B cell (primary cell): ENCODE results near the gene RUBCNL. TPM values are rescaled to one million over a fixed set of nuclear protein-coding genes. Genes with fewer than 3 reads are reported as not detected.
A peak's percentile ranks its signal among the peaks of the same experiment; 100 is the strongest.

Source experiments
- ATAC-seq: fragments of 200-7000 bp; cut with Tn5 transposase; one replicate; pipeline ENCODE4 v1.10.0; 2021; ENCODE audit warnings: low read depth, mild to moderate bottlenecking, moderate number of reproducible peaks, moderate library complexity
- CTCF ChIA-PET: fragments of 350-600 bp; sonication (Branson Sonifier 250); formaldehyde crosslinking; loops from one replicate; lab custom pipeline; 2021; ENCODE audit warnings: antibody characterized with exemption, inconsistent platforms; lab: Charles Lee
- POLR2A ChIA-PET: fragments of 350-600 bp; sonication (Branson Sonifier 250); formaldehyde crosslinking; loops from one replicate; lab custom pipeline; 2021; ENCODE audit warnings: antibody characterized with exemption; lab: Charles Lee
- DNase-seq: peaks from one replicate; pipeline ENCODE4 v3.0.0; 2013
- H2AFZ ChIP-seq: 2 replicates; pipeline ENCODE4 v1.6.1; 2012; ENCODE audit warnings: mild to moderate bottlenecking, low read depth, low read length; ENCODE audit not compliant: insufficient read depth, poor library complexity, severe bottlenecking
- H3K27ac ChIP-seq, 2 donors: 1 replicate in 1 of 2; 2 replicates in 1 of 2; pipeline ENCODE4 v1.5.1; 2012 to 2013; ENCODE audit warnings: low read length in 2 of 2, mild to moderate bottlenecking in 2 of 2, moderate library complexity in 1 of 2
- H3K27me3 ChIP-seq, 4 experiments: fragments of 200-600 bp in 1 of 4; sonication (generic) in 1 of 4; replicated peaks in 1 of 4; 1 replicate in 2 of 4; 2 replicates in 2 of 4; pipeline versions ENCODE4 v1.6.1 to v1.7.0; 2013 to 2016; ENCODE audit warnings: low read length in 3 of 4, mild to moderate bottlenecking in 2 of 4, mixed read lengths in 1 of 4, moderate library complexity in 1 of 4; ENCODE audit not compliant: insufficient read depth in 4 of 4, control insufficient read depth in 3 of 4; ENCODE audit errors: control extremely low read depth in 1 of 4
- H3K36me3 ChIP-seq, 2 experiments: replicated peaks in 1 of 2; 1 replicate in 1 of 2; 2 replicates in 1 of 2; pipeline versions ENCODE4 v1.6.1 to v1.7.1; 2013; ENCODE audit warnings: low read length in 1 of 2; ENCODE audit not compliant: insufficient read depth in 2 of 2, control insufficient read depth in 1 of 2; ENCODE audit errors: control extremely low read depth in 1 of 2, extremely low read depth in 1 of 2
- H3K4me1 ChIP-seq, 2 donors: fragments of 200-600 bp in 1 of 2; sonication (generic) in 1 of 2; 1 replicate in 1 of 2; 2 replicates in 1 of 2; pipeline versions ENCODE4 v1.5.1 to v1.6.1; 2013 to 2017; ENCODE audit warnings: low read length in 2 of 2; ENCODE audit not compliant: control insufficient read depth in 2 of 2, insufficient read depth in 2 of 2
- H3K4me2 ChIP-seq: replicated peaks from 2 replicates; pipeline ENCODE3; 2012; ENCODE audit warnings: mild to moderate bottlenecking, low read depth, low read length; ENCODE audit not compliant: poor library complexity, severe bottlenecking
- H3K4me3 ChIP-seq, 5 experiments: fragments of 200-600 bp in 1 of 5; sonication (generic) in 1 of 5; 1 replicate in 3 of 5; 2 replicates in 2 of 5; pipeline versions ENCODE4 v1.5.1 to v1.7.0; 2011 to 2016; ENCODE audit warnings: low read length in 4 of 5, mild to moderate bottlenecking in 4 of 5, low read depth in 2 of 5, control low read depth in 1 of 5, moderate library complexity in 1 of 5; ENCODE audit not compliant: insufficient read depth in 1 of 5; ENCODE audit errors: control extremely low read depth in 1 of 5, extremely low read depth in 1 of 5
- H3K79me2 ChIP-seq: fragments of 200-600 bp; sonication (generic); one replicate; pipeline ENCODE4 v1.6.0; 2016; ENCODE audit warnings: low read length; ENCODE audit not compliant: control insufficient read depth, insufficient read depth
- H3K9ac ChIP-seq: fragments of 200-600 bp; sonication (generic); 2 replicates; pipeline ENCODE4 v1.6.1; 2017; ENCODE audit warnings: mild to moderate bottlenecking, low read length, moderate library complexity
- H3K9me3 ChIP-seq, 3 donors: one replicate each; pipeline versions ENCODE4 v1.6.1 to v1.7.1; 2013; ENCODE audit warnings: low read length in 2 of 3; ENCODE audit not compliant: control insufficient read depth in 2 of 3, insufficient read depth in 1 of 3; ENCODE audit errors: control extremely low read depth in 1 of 3
- H4K20me1 ChIP-seq: 2 replicates; pipeline ENCODE4 v1.6.0; 2012; ENCODE audit warnings: mild to moderate bottlenecking, low read length; ENCODE audit not compliant: insufficient read depth, control insufficient read depth, poor library complexity, severe bottlenecking
- H3K27ac Mint-ChIP-seq: one replicate; pipeline ENCODE4 v1.8.0; 2021; ENCODE audit warnings: mixed read lengths
- H3K27me3 Mint-ChIP-seq: one replicate; pipeline ENCODE4 v1.8.0; 2021; ENCODE audit warnings: mixed read lengths
- H3K4me1 Mint-ChIP-seq: one replicate; pipeline ENCODE4 v1.8.0; 2021; ENCODE audit warnings: mixed read lengths
- H3K4me3 Mint-ChIP-seq: one replicate; pipeline ENCODE4 v1.8.0; 2021; ENCODE audit warnings: mixed read lengths
- H3K9me3 Mint-ChIP-seq: one replicate; pipeline ENCODE4 v1.8.0; 2022; ENCODE audit warnings: mixed read lengths; ENCODE audit not compliant: insufficient read depth
- CTCF ChIP-seq: fragments of 200-600 bp; IDR thresholded peaks from one replicate; pipeline ENCODE4 v1.8.0; 2022; ENCODE audit warnings: antibody characterized with exemption, mild to moderate bottlenecking
- EZH2 ChIP-seq: IDR thresholded peaks from 2 replicates; pipeline ENCODE4 v1.6.1; 2012; ENCODE audit warnings: borderline replicate concordance, low read depth, mild to moderate bottlenecking, moderate library complexity, low read length; ENCODE audit not compliant: insufficient read depth, poor library complexity, severe bottlenecking
- WGBS: methylation state at CpG from one replicate; pipeline ENCODE4 v1.1.5; 2013; ENCODE audit warnings: missing lambda C conversion rate; ENCODE audit not compliant: insufficient coverage; 5-methylcytosine and 5-hydroxymethylcytosine counted together
- intact Hi-C: fragments of 100-400 bp; cut with micrococcal nuclease; formaldehyde crosslinking; loops from one replicate; pipeline ENCODE4 v1.10.0; 2022
- polyA plus RNA-seq: library from polyadenylated mRNA; depleted of rRNA; stranded (reverse); fragments of >200 nt; gene quantifications from 2 replicates; pipeline ENCODE4 v1.2.3, GENCODE V29; 2012
- total RNA-seq, 2 donors: library from RNA; stranded (reverse); fragments of 120-200 nt in 1 of 2; gene quantifications; 1 replicate in 1 of 2; 2 replicates in 1 of 2; pipeline versions ENCODE4 v1.2.3 to v1.2.4, GENCODE V29; 2013 to 2022

Gene RUBCNL
- total and polyA plus RNA-seq, 2 donors (not counting 1 experiment from before 2014, with no cell fraction given) = 185 to 370 TPM

GRCh38 chr13:46295491-46296114 lies 91.4 kb downstream of the RUBCNL start:
- Histone ChIP-seq H3K9ac (peak overlapping the region; percentile 8), H3K4me1 (peaks cover 7 to 10% of the 10 kb centered on the region in 2 donors), H2AFZ (peak overlapping the region; percentile 53), H3K4me3 (no peak overlapping the region), H3K4me2 (peak overlapping the region; percentile 40), H3K36me3 (no peaks in the 10 kb centered on the region), H3K27ac (no peak overlapping the region), H3K27me3 (no peaks in the 10 kb centered on the region), H3K9me3 (peaks cover 0 to 6% (median 1%) of the 10 kb centered on the region in 3 donors), H3K79me2 (no peaks in the 10 kb centered on the region), H4K20me1 (no peaks in the 10 kb centered on the region)
- peaks cover 14% of the 10 kb centered on the region for H3K4me1 Mint-ChIP-seq
- H3K4me3 Mint-ChIP-seq = peak overlapping the region; percentile 54
- peaks cover 11% of the 10 kb centered on the region for H3K27me3 Mint-ChIP-seq
- ChIA-PET POLR2A (no interaction called here), CTCF (interaction anchor here (0.5 to 1.2 kb wide), 5 partner anchors 12 to 488 kb away, joined by 3 to 4 read pairs (median 3); no protein-coding TSS in a partner anchor)
- DNase-seq = peak; percentile 62
- intact Hi-C loops = no loop called here
- 4% methylated on average over 3 of the region's 7 CpGs for WGBS
- peaks cover 3% of the 10 kb centered on the region for H3K9me3 Mint-ChIP-seq
- peak overlapping the region; percentile 11 for H3K27ac Mint-ChIP-seq
- ATAC-seq = peak; percentile 82
- TF ChIP-seq EZH2 = no peak
- no peak for TF ChIP-seq CTCF

GRCh38 chr13:46293436-46293835 lies 93.6 kb downstream of the RUBCNL start:
- ATAC-seq (no peak), DNase-seq (no peak)
- no peaks in the 10 kb centered on the region for H3K79me2 ChIP-seq
- H3K36me3 ChIP-seq = no peaks in the 10 kb centered on the region
- no peak overlapping the region for H3K4me2 ChIP-seq
- Mint-ChIP-seq H3K27ac (no peak overlapping the region), H3K27me3 (no peaks in the 10 kb centered on the region), H3K4me1 (peaks cover 14% of the 10 kb centered on the region), H3K9me3 (no peaks in the 10 kb centered on the region), H3K4me3 (no peak overlapping the region)
- no peaks in the 10 kb centered on the region for H3K27me3 ChIP-seq
- WGBS = no CpG with 5 or more reads among the region's 3 CpGs
- no peak overlapping the region for H3K4me3 ChIP-seq
- H3K9ac ChIP-seq = no peak overlapping the region
- TF ChIP-seq CTCF = no peak
- TF ChIP-seq EZH2 = no peak
- no peak overlapping the region for H2AFZ ChIP-seq
- ChIA-PET CTCF (interaction anchor here (1.0 to 1.3 kb wide), 2 partner anchors 17 to 167 kb away, joined by 4 read pairs; no protein-coding TSS in a partner anchor), POLR2A (no interaction called here)
- intact Hi-C loops = no loop called here
- H3K9me3 ChIP-seq = no peaks in the 10 kb centered on the region
- H3K4me1 ChIP-seq = peaks cover 7 to 10% of the 10 kb centered on the region in 2 donors
- no peak overlapping the region for H3K27ac ChIP-seq
- H4K20me1 ChIP-seq = no peaks in the 10 kb centered on the region
